Mesenteric fat pad (tissue), 1 donor: ENCODE data around the gene CCDC9. TPM values are rescaled to one million over a fixed set of nuclear protein-coding genes. Genes with fewer than 3 reads are reported as not detected.
"Not testable (repeated sequence)": the region's sequence is repeated elsewhere in the genome, so short reads cannot be mapped to it uniquely, and the experiment has no call there.

Experiments
- DNase-seq: peaks from one replicate; pipeline ENCODE4 v3.0.0-alpha.2; 2020; ENCODE audit warnings: low spot score
- total RNA-seq: library from RNA; stranded (reverse); fragmentation: NEBNext Ultra II Directional; extraction: Animal tissue kit (Norgen Biotek cat#: 25700); gene quantifications from one replicate; pipeline ENCODE4 v1.2.1, GENCODE V29; 2021
- donor health status: DM: yes; HTN: yes; CAD: no.

Gene CCDC9
- total RNA-seq, 1 donor from 2014 or later, result 27.3 TPM

GRCh38 chr19:47231215-47232054 is 24.9 kb upstream of the CCDC9 start:
- peak; percentile 96 for DNase-seq

- DNase-seq, result no peak
Measured at GRCh38 chr19:47232422-47233211, 23.7 kb upstream of the CCDC9 start.

GRCh38 chr19:47236072-47236675 is 20.2 kb upstream of the CCDC9 start:
- DNase-seq, result no peak

- DNase-seq, result no peak
Measured at GRCh38 chr19:47239152-47239551, 17.2 kb upstream of the CCDC9 start.

GRCh38 chr19:47239610-47240296 is 16.6 kb upstream of the CCDC9 start:
- DNase-seq, result no peak

GRCh38 chr19:47240556-47240955 is 15.8 kb upstream of the CCDC9 start:
- no peak for DNase-seq

GRCh38 chr19:47240996-47241918 is 15.1 kb upstream of the CCDC9 start:
- no peak for DNase-seq

- DNase-seq, result no peak
Measured at GRCh38 chr19:47241919-47242577, 14.3 kb upstream of the CCDC9 start.

- no peak for DNase-seq
Measured at GRCh38 chr19:47243364-47243775, 13.0 kb upstream of the CCDC9 start.

- peak; percentile 97 for DNase-seq
Measured at GRCh38 chr19:47243776-47244547, 12.4 kb upstream of the CCDC9 start.

- DNase-seq, result peak; percentile 94
Measured at GRCh38 chr19:47247308-47247990, 8.9 kb upstream of the CCDC9 start.

GRCh38 chr19:47253016-47253415 is 3.3 kb upstream of the CCDC9 start:
- not testable (repeated sequence) for DNase-seq

GRCh38 chr19:47253467-47253881 is 2.9 kb upstream of the CCDC9 start:
- DNase-seq, result no peak

GRCh38 chr19:47253970-47254369 is 2.4 kb upstream of the CCDC9 start:
- no peak for DNase-seq

- peak; percentile 100 for DNase-seq
Measured at GRCh38 chr19:47256693-47257410, 527 bp downstream of the CCDC9 start.

- DNase-seq, result no peak
Measured at GRCh38 chr19:47257411-47258169, 1.3 kb downstream of the CCDC9 start.

GRCh38 chr19:47258434-47258833 is 2.1 kb downstream of the CCDC9 start:
- DNase-seq, result no peak
